Lower lobe of right lung (tissue), 2 donors: ENCODE measurements around the gene HLA-DOA. TPM values are rescaled to one million over a fixed set of nuclear protein-coding genes. Genes with fewer than 3 reads are reported as not detected.

Experiments used
- ATAC-seq, 2 donors: fragments of 200-7000 bp; cut with Tn5 transposase; one replicate each; pipeline ENCODE4 v1.9.1; 2020 to 2022; ENCODE audit warnings: mild to moderate bottlenecking in 2 of 2, moderate library complexity in 2 of 2
- DNase-seq: peaks from one replicate; pipeline ENCODE4 v3.0.0-alpha.2; 2020
- H3K27ac ChIP-seq: fragments of 200-600 bp; one replicate; pipeline ENCODE4 v1.8.0; 2022
- H3K27me3 ChIP-seq: fragments of 200-600 bp; one replicate; pipeline ENCODE4 v1.8.0; 2022; ENCODE audit warnings: low read depth
- H3K36me3 ChIP-seq: fragments of 200-600 bp; one replicate; pipeline ENCODE4 v1.8.0; 2022; ENCODE audit warnings: mild to moderate bottlenecking
- H3K4me1 ChIP-seq: fragments of 200-600 bp; one replicate; pipeline ENCODE4 v1.8.0; 2022
- H3K4me3 ChIP-seq: fragments of 200-600 bp; one replicate; pipeline ENCODE4 v1.8.0; 2022; ENCODE audit warnings: mild to moderate bottlenecking
- H3K9me3 ChIP-seq: fragments of 200-600 bp; one replicate; pipeline ENCODE4 v1.8.0; 2022
- intact Hi-C: fragments of 100-400 bp; cut with DNase I; formaldehyde crosslinking; loops from one replicate; pipeline ENCODE4 v1.11.0; 2022
- total RNA-seq: library from RNA; stranded (reverse); fragmentation: NEBNext Ultra II Directional; extraction: Animal tissue kit (Norgen Biotek cat#: 25700); gene quantifications from one replicate; pipeline ENCODE4 v1.2.1, GENCODE V29; 2021
- TF ChIP-seq, protein P1 (sequence below): fragments of 200-600 bp; IDR thresholded peaks from one replicate; pipeline ENCODE4 v1.8.0; 2022; ENCODE audit warnings: antibody characterized with exemption, mild to moderate bottlenecking
- donor health status: DM: no; HTN: yes; CAD: no; lungs with severe emphysema.

Gene HLA-DOA
- total RNA-seq, 1 donor from 2014 or later = 31.2 TPM

- TF ChIP-seq, protein P1, sequence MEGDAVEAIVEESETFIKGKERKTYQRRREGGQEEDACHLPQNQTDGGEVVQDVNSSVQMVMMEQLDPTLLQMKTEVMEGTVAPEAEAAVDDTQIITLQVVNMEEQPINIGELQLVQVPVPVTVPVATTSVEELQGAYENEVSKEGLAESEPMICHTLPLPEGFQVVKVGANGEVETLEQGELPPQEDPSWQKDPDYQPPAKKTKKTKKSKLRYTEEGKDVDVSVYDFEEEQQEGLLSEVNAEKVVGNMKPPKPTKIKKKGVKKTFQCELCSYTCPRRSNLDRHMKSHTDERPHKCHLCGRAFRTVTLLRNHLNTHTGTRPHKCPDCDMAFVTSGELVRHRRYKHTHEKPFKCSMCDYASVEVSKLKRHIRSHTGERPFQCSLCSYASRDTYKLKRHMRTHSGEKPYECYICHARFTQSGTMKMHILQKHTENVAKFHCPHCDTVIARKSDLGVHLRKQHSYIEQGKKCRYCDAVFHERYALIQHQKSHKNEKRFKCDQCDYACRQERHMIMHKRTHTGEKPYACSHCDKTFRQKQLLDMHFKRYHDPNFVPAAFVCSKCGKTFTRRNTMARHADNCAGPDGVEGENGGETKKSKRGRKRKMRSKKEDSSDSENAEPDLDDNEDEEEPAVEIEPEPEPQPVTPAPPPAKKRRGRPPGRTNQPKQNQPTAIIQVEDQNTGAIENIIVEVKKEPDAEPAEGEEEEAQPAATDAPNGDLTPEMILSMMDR = no peak
- H3K9me3 ChIP-seq = no peaks in the 10 kb centered on the region
- H3K36me3 ChIP-seq = no peaks in the 10 kb centered on the region
- H3K27me3 ChIP-seq = no peaks in the 10 kb centered on the region
- H3K27ac ChIP-seq = no peak overlapping the region
- DNase-seq = no peak
- H3K4me3 ChIP-seq = no peak overlapping the region
- peaks cover 12% of the 10 kb centered on the region for H3K4me1 ChIP-seq
- no peak for ATAC-seq
- intact Hi-C loops = no loop called here
Observed at GRCh38 chr6:33007831-33008400, 1.5 kb downstream of the HLA-DOA start.

DNA sequence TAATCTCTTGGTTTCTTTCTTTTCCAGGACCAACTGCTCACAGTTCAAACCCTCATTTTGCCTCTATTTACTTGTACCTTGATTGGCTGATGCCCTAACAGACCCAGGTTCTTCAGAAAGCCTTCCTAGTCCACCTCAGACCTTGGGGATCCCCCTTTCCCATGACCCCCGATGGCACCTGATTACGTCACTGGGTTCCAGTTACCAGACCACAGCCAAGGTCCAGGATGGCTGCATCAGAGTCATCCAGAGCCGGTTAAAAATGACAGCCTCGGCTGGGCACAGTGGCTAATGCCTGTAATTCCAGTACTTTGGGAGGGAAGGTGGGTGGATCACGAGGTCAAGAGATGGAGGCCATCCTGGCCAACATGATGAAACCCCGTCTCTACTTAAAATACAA, 4.5 kb downstream of the HLA-DOA start:
- H3K9me3 ChIP-seq = no peaks in the 10 kb centered on the region
- no peak overlapping the region for H3K4me3 ChIP-seq
- intact Hi-C loops = no loop called here
- H3K36me3 ChIP-seq = no peaks in the 10 kb centered on the region
- TF ChIP-seq, protein P1 = no peak
- no peak overlapping the region for H3K27ac ChIP-seq
- ATAC-seq (no peak), DNase-seq (no peak)
- peaks cover 12% of the 10 kb centered on the region for H3K4me1 ChIP-seq
- no peaks in the 10 kb centered on the region for H3K27me3 ChIP-seq

DNA sequence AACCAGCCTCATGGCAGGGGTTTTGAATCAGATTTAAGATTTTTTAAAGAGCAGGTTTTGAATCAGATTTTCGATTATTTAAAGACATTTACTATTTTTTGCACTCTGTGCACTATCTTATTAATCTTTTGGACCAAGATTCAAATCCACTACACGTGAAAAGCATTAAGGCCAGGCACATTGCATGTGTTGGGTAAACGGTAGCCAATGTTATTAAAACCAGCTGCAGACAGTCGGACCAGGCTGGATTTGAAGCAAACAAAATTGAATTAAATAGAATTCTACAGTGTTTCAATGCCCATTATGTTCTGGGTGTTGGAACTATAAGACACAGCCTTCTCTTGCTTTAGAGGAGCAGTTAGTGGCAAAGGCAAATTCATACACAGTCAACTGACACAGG, 7.7 kb downstream of the HLA-DOA start:
- Histone ChIP-seq H3K36me3 (no peaks in the 10 kb centered on the region), H3K27me3 (peaks cover 4% of the 10 kb centered on the region), H3K9me3 (no peaks in the 10 kb centered on the region), H3K27ac (no peak overlapping the region), H3K4me1 (no peaks in the 10 kb centered on the region), H3K4me3 (no peak overlapping the region)
- TF ChIP-seq, protein P1 = no peak
- intact Hi-C loops = no loop called here
- ATAC-seq = no peak
- no peak for DNase-seq

DNA sequence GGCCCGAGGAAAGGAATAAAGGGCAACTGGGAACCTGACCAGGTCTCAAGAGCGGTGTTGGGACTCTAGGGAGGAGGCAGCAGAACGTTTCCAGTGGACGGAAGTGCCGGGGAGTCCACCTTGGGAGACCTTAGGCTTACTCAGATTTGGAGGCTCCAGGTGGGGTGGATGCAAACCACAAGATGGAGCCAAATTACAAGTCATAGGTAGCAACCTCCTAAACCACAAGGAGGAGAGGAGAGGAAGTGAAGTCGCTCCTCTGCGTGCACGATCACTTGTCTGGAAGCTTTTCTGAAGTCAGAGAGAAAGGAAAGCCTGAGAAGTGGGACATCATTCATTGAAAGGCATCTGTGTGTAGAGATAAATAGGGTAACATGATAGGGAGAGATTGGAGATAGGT, 9.3 kb downstream of the HLA-DOA start:
- H3K36me3 ChIP-seq = no peaks in the 10 kb centered on the region
- DNase-seq (no peak), ATAC-seq (peak; percentile 43 to 62)
- intact Hi-C loops = no loop called here
- no peaks in the 10 kb centered on the region for H3K9me3 ChIP-seq
- no peak overlapping the region for H3K4me3 ChIP-seq
- peaks cover 4% of the 10 kb centered on the region for H3K27me3 ChIP-seq
- TF ChIP-seq, protein P1 = no peak
- H3K27ac ChIP-seq = no peak overlapping the region
- H3K4me1 ChIP-seq = no peaks in the 10 kb centered on the region

DNA sequence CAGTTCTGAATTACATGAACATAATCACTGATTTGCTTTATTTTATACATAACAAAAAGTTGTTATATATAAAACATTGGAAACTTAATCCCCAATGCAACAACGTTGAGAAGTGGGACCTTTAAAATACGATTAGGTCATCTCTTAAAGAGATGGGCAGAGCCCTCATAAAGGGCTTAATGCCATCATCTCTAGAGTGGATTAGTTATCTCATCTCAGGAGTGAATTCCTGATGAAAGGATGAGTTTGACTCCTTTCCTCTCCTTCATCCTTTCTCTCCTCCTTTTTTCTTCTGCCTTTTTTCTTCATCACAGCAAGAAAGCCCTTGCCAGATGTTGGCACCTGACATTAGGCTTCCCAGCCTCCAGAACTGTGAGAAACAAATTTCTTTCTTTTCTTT, 13.9 kb downstream of the HLA-DOA start:
- Histone ChIP-seq H3K27me3 (peaks cover 4% of the 10 kb centered on the region), H3K4me1 (no peaks in the 10 kb centered on the region), H3K9me3 (no peaks in the 10 kb centered on the region), H3K4me3 (no peak overlapping the region), H3K36me3 (no peaks in the 10 kb centered on the region), H3K27ac (no peak overlapping the region)
- intact Hi-C loops = no loop called here
- TF ChIP-seq, protein P1 = no peak
- ATAC-seq (no peak), DNase-seq (no peak)
